Vagina (tissue), 2 donors: ENCODE data around the gene PRXL2B.

Experiments
- CTCF ChIP-seq, 3 experiments: fragments of 450-650 bp in 2 of 3; fragments of 200-600 bp in 1 of 3; sonication (generic) in 1 of 3; IDR thresholded peaks; one replicate each; pipeline ENCODE4 v1.5.1; 2017 to 2019; ENCODE audit warnings: antibody characterized with exemption in 3 of 3, mild to moderate bottlenecking in 2 of 3, moderate library complexity in 2 of 3
- POLR2A ChIP-seq, 2 donors: fragments of 450-650 bp; IDR thresholded peaks; one replicate each; pipeline ENCODE4 v1.6.1; 2017; ENCODE audit warnings: antibody characterized with exemption in 2 of 2, mild to moderate bottlenecking in 2 of 2, moderate library complexity in 2 of 2

- TF ChIP-seq POLR2A (IDR thresholded peaks at IDR 0.05), result no peak
- TF ChIP-seq CTCF (IDR thresholded peaks at IDR 0.05), result peak in 2 of 3 experiments; percentile 19 to 29
These were observed 31.8 kb upstream of the PRXL2B start for GRCh38 chr1:2554621-2555387.
